HEK293 (cell line): ENCODE measurements around the gene ARID4A.

ENCODE experiments used
- CTCF ChIA-PET: fragments of 350-600 bp; formaldehyde crosslinking; extraction: SDS; loops from one replicate; lab custom pipeline; 2021; ENCODE audit warnings: antibody characterized with exemption; lab: Yijun Ruan, JAX
- POLR2A ChIA-PET: fragments of 300-600 bp; formaldehyde crosslinking; extraction: SDS; loops from one replicate; lab custom pipeline; 2020; ENCODE audit warnings: antibody characterized with exemption, inconsistent platforms; lab: Yijun Ruan, JAX
- H3K27ac ChIP-seq: fragments of 200-500 bp; sonication (Bioruptor generic); 2 replicates; pipeline ENCODE4 v1.5.1; 2014; ENCODE audit warnings: low read depth, low read length, control low read depth, inconsistent platforms; ENCODE audit errors: extremely low read depth
- H3K36me3 ChIP-seq, 2 experiments: fragments of 200-500 bp in 1 of 2; sonication (Bioruptor generic) in 1 of 2; 1 replicate in 1 of 2; 2 replicates in 1 of 2; pipeline ENCODE4 v1.5.1; 2014 to 2017; ENCODE audit warnings: inconsistent platforms in 2 of 2, low read length in 2 of 2; ENCODE audit not compliant: control insufficient read depth in 2 of 2, insufficient read depth in 1 of 2
- H3K4me1 ChIP-seq: fragments of 200-500 bp; sonication (Bioruptor generic); 2 replicates; pipeline ENCODE4 v1.5.1; 2014; ENCODE audit warnings: mild to moderate bottlenecking, low read length, inconsistent platforms; ENCODE audit not compliant: control insufficient read depth, insufficient read depth
- H3K4me3 ChIP-seq: 2 replicates; pipeline ENCODE4 v1.5.1; 2011; ENCODE audit warnings: low read depth, mild to moderate bottlenecking, control low read depth, low read length, moderate library complexity
- H3K9me3 ChIP-seq: fragments of 200-500 bp; sonication (Bioruptor generic); 2 replicates; pipeline ENCODE4 v1.5.1; 2014; ENCODE audit warnings: low read depth, low read length, inconsistent platforms; ENCODE audit not compliant: control insufficient read depth, insufficient read depth
- FEZF1 ChIP-seq: fragments of 450-650 bp; formaldehyde crosslinking; IDR thresholded peaks from 2 replicates; pipeline ENCODE4 v1.5.1; 2016; ENCODE audit warnings: missing biosample characterization, missing genetic modification characterization
- GLI2 ChIP-seq: fragments of 450-650 bp; formaldehyde crosslinking; IDR thresholded peaks from 2 replicates; pipeline ENCODE4; 2017; ENCODE audit warnings: missing biosample characterization, missing genetic modification characterization, low read depth, borderline replicate concordance
- KLF7 ChIP-seq: fragments of 450-650 bp; formaldehyde crosslinking; IDR thresholded peaks from 2 replicates; pipeline ENCODE4 v1.5.1; 2016; ENCODE audit warnings: missing biosample characterization, missing genetic modification characterization, borderline replicate concordance
- PRDM10 ChIP-seq: fragments of 450-650 bp; formaldehyde crosslinking; IDR thresholded peaks from 2 replicates; pipeline ENCODE4 v1.5.1; 2016; ENCODE audit warnings: missing biosample characterization, missing genetic modification characterization
- PRDM6 ChIP-seq: fragments of 450-650 bp; formaldehyde crosslinking; IDR thresholded peaks from 2 replicates; pipeline ENCODE4 v1.5.1; 2017; ENCODE audit warnings: missing biosample characterization, missing genetic modification characterization
- SETDB1 ChIP-seq: IDR thresholded peaks from one replicate; pipeline ENCODE4 v1.6.1; 2017; ENCODE audit warnings: mild to moderate bottlenecking, low read length, moderate library complexity, mixed read lengths; ENCODE audit not compliant: insufficient read length
- ZBTB10 ChIP-seq: fragments of 450-650 bp; formaldehyde crosslinking; IDR thresholded peaks from 2 replicates; pipeline ENCODE4 v1.5.1; 2016; ENCODE audit warnings: missing biosample characterization, missing genetic modification characterization
- ZBTB26 ChIP-seq: fragments of 450-650 bp; formaldehyde crosslinking; optimal IDR thresholded peaks from 2 replicates; pipeline ENCODE3; 2016; ENCODE audit warnings: missing biosample characterization, mild to moderate bottlenecking, missing genetic modification characterization
- ZNF10 ChIP-seq: fragments of 450-650 bp; formaldehyde crosslinking; IDR thresholded peaks from 2 replicates; pipeline ENCODE4 v1.5.1; 2017; ENCODE audit warnings: missing biosample characterization, missing genetic modification characterization
- ZNF114 ChIP-seq: fragments of 450-650 bp; formaldehyde crosslinking; IDR thresholded peaks from 2 replicates; pipeline ENCODE4 v1.5.0; 2017; ENCODE audit warnings: missing biosample characterization, missing genetic modification characterization
- ZNF280C ChIP-seq: fragments of 450-650 bp; formaldehyde crosslinking; IDR thresholded peaks from 2 replicates; pipeline ENCODE4 v1.5.1; 2016; ENCODE audit warnings: missing biosample characterization, missing genetic modification characterization
- ZNF292 ChIP-seq: fragments of 450-650 bp; formaldehyde crosslinking; IDR thresholded peaks from 2 replicates; pipeline ENCODE4 v1.5.1; 2016; ENCODE audit warnings: low read depth, missing biosample characterization, missing genetic modification characterization, borderline replicate concordance
- ZNF350 ChIP-seq: fragments of 450-650 bp; formaldehyde crosslinking; IDR thresholded peaks from 2 replicates; pipeline ENCODE4 v1.5.0; 2017; ENCODE audit warnings: missing biosample characterization, mild to moderate bottlenecking, missing genetic modification characterization
- ZNF423 ChIP-seq: fragments of 450-650 bp; formaldehyde crosslinking; IDR thresholded peaks from 2 replicates; pipeline ENCODE4 v1.5.1; 2016; ENCODE audit warnings: missing biosample characterization, missing genetic modification characterization
- ZNF501 ChIP-seq: fragments of 450-650 bp; formaldehyde crosslinking; IDR thresholded peaks from 2 replicates; pipeline ENCODE4 v1.5.1; 2016; ENCODE audit warnings: missing biosample characterization, missing genetic modification characterization
- ZNF521 ChIP-seq: fragments of 450-650 bp; formaldehyde crosslinking; IDR thresholded peaks from 2 replicates; pipeline ENCODE4 v1.5.1; 2017; ENCODE audit warnings: missing biosample characterization, mild to moderate bottlenecking, missing genetic modification characterization
- ZNF529 ChIP-seq: fragments of 450-650 bp; formaldehyde crosslinking; IDR thresholded peaks from 2 replicates; pipeline ENCODE4 v1.5.1; 2017; ENCODE audit warnings: missing genetic modification characterization, missing biosample characterization; ENCODE audit not compliant: insufficient replicate concordance
- ZNF544 ChIP-seq: fragments of 450-650 bp; formaldehyde crosslinking; IDR thresholded peaks from 2 replicates; pipeline ENCODE4 v1.5.0; 2017; ENCODE audit warnings: missing biosample characterization, missing genetic modification characterization
- ZNF555 ChIP-seq: fragments of 450-650 bp; formaldehyde crosslinking; conservative IDR thresholded peaks from 2 replicates; pipeline ENCODE4 v1.5.1; 2017; ENCODE audit warnings: missing biosample characterization, mild to moderate bottlenecking, missing genetic modification characterization, inconsistent platforms
- ZNF600 ChIP-seq: fragments of 450-650 bp; formaldehyde crosslinking; IDR thresholded peaks from 2 replicates; pipeline ENCODE4 v1.5.1; 2016; ENCODE audit warnings: missing biosample characterization, missing genetic modification characterization
- ZNF654 ChIP-seq: fragments of 450-650 bp; formaldehyde crosslinking; IDR thresholded peaks from 2 replicates; pipeline ENCODE4 v1.5.1; 2016; ENCODE audit warnings: low read depth, missing biosample characterization, missing genetic modification characterization

The ARID4A gene

GRCh38 chr14:58292187-58292586, 6.2 kb upstream of the ARID4A start (continued):
- TF ChIP-seq ZNF280C: no peak
- TF ChIP-seq ZNF10 (tag by site-specific recombination): no peak
- TF ChIP-seq, all 188 proteins: peak for 0

GRCh38 chr14:58294201-58294600, 4.2 kb upstream of the ARID4A start:
- CTCF ChIA-PET: no interaction called here

GRCh38 chr14:58296726-58297125, 1.6 kb upstream of the ARID4A start:
- ChIA-PET POLR2A (interaction anchor here (2.6 kb wide), 1 partner anchor 131 kb away, joined by 16 read pairs; the partner anchor contains the start of genes KIAA0586 and TIMM9), CTCF (no interaction called here)

More at GRCh38 chr14:58294201-58294600, 4.2 kb upstream of the ARID4A start:
- H3K27ac ChIP-seq: no peak overlapping the region
- no peaks in the 10 kb centered on the region for H3K9me3 ChIP-seq
- H3K4me3 ChIP-seq: no peak overlapping the region
- 0 out of 2 replicates have a peak, but pooled peaks cover 4% of the 10 kb centered on the region for H3K4me1 ChIP-seq
- POLR2A ChIA-PET: no interaction called here
- TF ChIP-seq PRDM10 (tag by site-specific recombination): no peak
- no peak for TF ChIP-seq ZNF654 (tag by site-specific recombination)
- TF ChIP-seq ZNF501 (tag by site-specific recombination): no peak
- TF ChIP-seq ZNF350 (tag by site-specific recombination): no peak
- TF ChIP-seq ZNF114 (tag by site-specific recombination): no peak
- TF ChIP-seq ZNF544: no peak
- no peak for TF ChIP-seq ZNF423 (tag by site-specific recombination)
- no peak for TF ChIP-seq KLF7 (tag by site-specific recombination)
- no peak for TF ChIP-seq GLI2 (tag by site-specific recombination)
- TF ChIP-seq ZNF529: no peak
- TF ChIP-seq ZNF292 (tag by site-specific recombination): no peak
- TF ChIP-seq ZNF521 (tag by site-specific recombination): no peak
- no peak for TF ChIP-seq ZNF555 (tag by site-specific recombination)
- no peak for TF ChIP-seq FEZF1 (tag by site-specific recombination)
- TF ChIP-seq, all 188 proteins: peak for 0
- H3K36me3 ChIP-seq: peaks cover 53 to 59% of the 10 kb centered on the region in 2 experiments

More at GRCh38 chr14:58296726-58297125, 1.6 kb upstream of the ARID4A start:
- TF ChIP-seq ZBTB10 (tag by site-specific recombination): no peak
- no peak for TF ChIP-seq ZNF521 (tag by site-specific recombination)
- peak; percentile 64 for TF ChIP-seq PRDM6
- no peak for TF ChIP-seq ZBTB26 (tag by site-specific recombination)
- TF ChIP-seq SETDB1: no peak
- no peak for TF ChIP-seq ZNF600 (tag by site-specific recombination)
- TF ChIP-seq, all 188 proteins: peak for 1
- H3K27ac ChIP-seq: peak overlapping the region; percentile 55; the same call in 1 of the 2 replicates
- peaks cover 29 to 39% of the 10 kb centered on the region in 2 experiments for H3K36me3 ChIP-seq
- no peaks in the 10 kb centered on the region for H3K9me3 ChIP-seq
- peak overlapping the region; percentile 100 for H3K4me3 ChIP-seq
- H3K4me1 ChIP-seq: 0 out of 2 replicates have a peak, but pooled peaks cover 4% of the 10 kb centered on the region
